Ovary (tissue), 9 donors: Measurements from ENCODE around the gene SZRD1. TPM values are rescaled to one million over a fixed set of nuclear protein-coding genes. Genes with fewer than 3 reads are reported as not detected.
A peak's percentile ranks its signal among the peaks of the same experiment; 100 is the strongest.
"Not testable (repeated sequence)": the region's sequence is repeated elsewhere in the genome, so short reads cannot be mapped to it uniquely, and the experiment has no call there.

Experiments used
- DNase-seq, 5 donors: peaks; one replicate each; pipeline ENCODE4 v3.0.0-alpha.2; 2019 to 2020
- H3K27ac ChIP-seq, 2 donors: fragments of 200-600 bp; one replicate each; pipeline versions ENCODE4 v1.5.1 to v1.8.0; 2019 to 2022
- H3K27me3 ChIP-seq: fragments of 200-600 bp; one replicate; pipeline ENCODE4 v1.8.0; 2022
- H3K36me3 ChIP-seq: fragments of 200-600 bp; sonication (generic); one replicate; pipeline ENCODE4 v1.5.1; 2019
- H3K4me1 ChIP-seq: one replicate; pipeline ENCODE4 v1.8.1; 2013; ENCODE audit warnings: mild to moderate bottlenecking, moderate library complexity; ENCODE audit not compliant: insufficient read depth
- H3K4me3 ChIP-seq: fragments of 200-600 bp; sonication (generic); one replicate; pipeline ENCODE4 v1.5.1; 2017
- H3K9me3 ChIP-seq, 2 donors: fragments of 200-600 bp in 1 of 2; sonication (generic) in 1 of 2; one replicate each; pipeline versions ENCODE4 v1.5.1 to v1.8.1; 2013 to 2019; ENCODE audit warnings: mild to moderate bottlenecking in 1 of 2, moderate library complexity in 1 of 2
- EP300 ChIP-seq: sonication (generic); formaldehyde crosslinking; IDR thresholded peaks from one replicate; pipeline ENCODE4 v1.6.1; 2017; ENCODE audit warnings: antibody characterized with exemption
- POLR2A ChIP-seq: fragments of 450-650 bp; IDR thresholded peaks from one replicate; pipeline ENCODE4 v1.6.1; 2017; ENCODE audit warnings: antibody characterized with exemption, mild to moderate bottlenecking, moderate library complexity
- WGBS, 3 donors: extraction: QIAGEN DNeasy Blood & Tissue Kit in 1 of 3; methylation state at CpG; one replicate each; pipeline versions ENCODE4 v1.1.5 to v1.1.7; 2013 to 2017; 5-methylcytosine and 5-hydroxymethylcytosine counted together
- intact Hi-C, 4 donors: fragments of 100-400 bp; cut with DNase I; formaldehyde crosslinking; loops; one replicate each; pipeline versions ENCODE4 v1.11.0 to v1.15.1; 2022 to 2023
- polyA plus RNA-seq, 2 donors: library from polyadenylated mRNA; stranded (reverse); fragments of 200-250 nt in 1 of 2; fragments of 350-450 nt in 1 of 2; fragmentation: Illumina TruSeq in 1 of 2; extraction: RNeasy Lipid Tissue Mini Kit (QIAGEN cat#74804) in 1 of 2; gene quantifications; one replicate each; pipeline ENCODE4 v1.2.3, GENCODE V29; 2013 to 2014
- total RNA-seq, 7 donors: library from RNA; depleted of rRNA in 2 of 7; stranded (reverse); fragments of >200 nt in 2 of 7; fragmentation: NEBNext Ultra II Directional in 3 of 7; extraction: Animal tissue kit (Norgen Biotek cat#: 25700) in 3 of 7; gene quantifications; one replicate each; pipeline versions ENCODE4 v1.1.0 to v1.2.4, GENCODE V29; 2016 to 2023
- TF ChIP-seq, protein P1 (sequence below), 3 donors: fragments of 450-650 bp in 2 of 3; fragments of 200-600 bp in 1 of 3; IDR thresholded peaks; one replicate each; pipeline versions ENCODE4 v1.5.1 to v1.8.0; 2016 to 2022; ENCODE audit warnings: antibody characterized with exemption in 3 of 3, mild to moderate bottlenecking in 1 of 3
- donor health status: DM: no; HTN: no; CAD: no; lungs with moderate emphysema.
- donor health status: DM: no; HTN: no; CAD: no.
- donor health status: Bipolar disorder and iron deficiency.
- donor health status: DM: yes; HTN: yes; CAD: no.
- donor health status: DM: no; HTN: no; CAD: no.
- donor health status: DM: yes; HTN: yes; CAD: no.

SZRD1 gene
- total and polyA plus RNA-seq, 9 donors = 45.3 to 152 (median 120) TPM

DNA sequence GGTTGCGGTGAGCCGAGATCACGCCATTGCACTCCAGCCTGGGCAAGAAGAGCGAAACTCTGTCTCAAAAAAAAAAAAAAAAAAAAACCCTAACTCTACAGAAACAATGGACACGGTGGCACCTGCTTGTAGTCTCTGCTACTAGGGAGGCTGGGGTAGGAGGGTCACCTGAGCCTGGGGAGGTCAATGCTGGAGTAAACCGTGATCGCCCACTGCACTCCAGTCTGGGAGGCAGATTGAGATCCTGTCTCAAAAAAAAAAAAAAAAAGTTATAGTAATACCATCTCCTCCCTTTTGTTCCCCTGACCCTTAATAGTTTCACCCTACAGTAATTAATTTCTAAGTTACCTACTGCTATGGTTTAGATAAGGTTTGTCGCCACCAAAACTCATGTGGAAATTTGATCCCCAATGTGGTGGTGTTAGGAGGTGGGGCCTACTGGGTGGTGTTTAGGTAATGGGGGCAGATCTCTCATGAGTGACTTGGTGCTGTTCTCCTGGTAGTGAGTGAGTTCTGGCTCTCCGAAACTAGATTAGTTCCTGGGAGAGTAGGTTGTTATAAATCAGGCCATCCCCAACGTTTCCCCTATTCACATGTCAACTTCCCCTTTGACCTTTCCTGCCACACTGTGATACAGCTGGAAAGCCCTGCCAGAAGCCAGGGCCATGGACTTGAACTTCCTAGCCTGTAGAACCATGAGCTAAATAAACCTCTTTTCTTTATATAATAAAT, 24.5 kb upstream of the SZRD1 start:
- WGBS, 3 donors = 81 to 85% (median 84%) methylated on average over 8 to 10 of the region's 10 CpGs
- TF ChIP-seq EP300 = no peak
- TF ChIP-seq, protein P1, sequence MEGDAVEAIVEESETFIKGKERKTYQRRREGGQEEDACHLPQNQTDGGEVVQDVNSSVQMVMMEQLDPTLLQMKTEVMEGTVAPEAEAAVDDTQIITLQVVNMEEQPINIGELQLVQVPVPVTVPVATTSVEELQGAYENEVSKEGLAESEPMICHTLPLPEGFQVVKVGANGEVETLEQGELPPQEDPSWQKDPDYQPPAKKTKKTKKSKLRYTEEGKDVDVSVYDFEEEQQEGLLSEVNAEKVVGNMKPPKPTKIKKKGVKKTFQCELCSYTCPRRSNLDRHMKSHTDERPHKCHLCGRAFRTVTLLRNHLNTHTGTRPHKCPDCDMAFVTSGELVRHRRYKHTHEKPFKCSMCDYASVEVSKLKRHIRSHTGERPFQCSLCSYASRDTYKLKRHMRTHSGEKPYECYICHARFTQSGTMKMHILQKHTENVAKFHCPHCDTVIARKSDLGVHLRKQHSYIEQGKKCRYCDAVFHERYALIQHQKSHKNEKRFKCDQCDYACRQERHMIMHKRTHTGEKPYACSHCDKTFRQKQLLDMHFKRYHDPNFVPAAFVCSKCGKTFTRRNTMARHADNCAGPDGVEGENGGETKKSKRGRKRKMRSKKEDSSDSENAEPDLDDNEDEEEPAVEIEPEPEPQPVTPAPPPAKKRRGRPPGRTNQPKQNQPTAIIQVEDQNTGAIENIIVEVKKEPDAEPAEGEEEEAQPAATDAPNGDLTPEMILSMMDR (IDR thresholded peaks at IDR 0.05) = no peak
- no peak for TF ChIP-seq POLR2A
- Histone ChIP-seq H3K27me3 (no peaks in the 10 kb centered on the region), H3K9me3 (no peaks in the 10 kb centered on the region), H3K27ac (no peak overlapping the region), H3K4me3 (no peak overlapping the region), H3K4me1 (no peaks in the 10 kb centered on the region), H3K36me3 (no peaks in the 10 kb centered on the region)
- intact Hi-C loops = no loop called here
- DNase-seq = no peak

DNA sequence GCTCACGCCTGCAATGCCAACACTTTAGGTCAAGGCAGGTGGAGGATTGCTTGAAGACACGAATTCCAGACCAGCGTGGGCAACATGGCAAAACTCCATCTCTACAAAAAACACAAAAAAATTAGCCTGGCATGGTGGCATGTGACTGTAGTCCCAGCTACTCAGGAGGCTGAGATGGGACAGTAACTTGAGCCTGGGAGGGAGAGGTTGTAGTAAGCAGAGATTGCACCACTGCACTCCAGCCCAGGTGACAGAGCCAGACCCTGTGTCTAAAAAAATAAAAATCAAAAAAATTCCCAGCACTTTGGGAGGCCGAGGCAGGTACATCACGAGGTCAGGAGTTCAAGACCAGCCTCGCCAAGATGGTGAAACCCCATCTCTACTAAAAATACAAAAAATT, 23.8 kb upstream of the SZRD1 start:
- WGBS, 3 donors = 94 to 96% (median 96%) methylated on average over 6 of the region's 6 CpGs
- H3K27ac ChIP-seq, H3K9me3 ChIP-seq, intact Hi-C loops, H3K36me3 ChIP-seq, H3K4me1 ChIP-seq, DNase-seq, H3K4me3 ChIP-seq, H3K27me3 ChIP-seq: not testable (repeated sequence)

DNA sequence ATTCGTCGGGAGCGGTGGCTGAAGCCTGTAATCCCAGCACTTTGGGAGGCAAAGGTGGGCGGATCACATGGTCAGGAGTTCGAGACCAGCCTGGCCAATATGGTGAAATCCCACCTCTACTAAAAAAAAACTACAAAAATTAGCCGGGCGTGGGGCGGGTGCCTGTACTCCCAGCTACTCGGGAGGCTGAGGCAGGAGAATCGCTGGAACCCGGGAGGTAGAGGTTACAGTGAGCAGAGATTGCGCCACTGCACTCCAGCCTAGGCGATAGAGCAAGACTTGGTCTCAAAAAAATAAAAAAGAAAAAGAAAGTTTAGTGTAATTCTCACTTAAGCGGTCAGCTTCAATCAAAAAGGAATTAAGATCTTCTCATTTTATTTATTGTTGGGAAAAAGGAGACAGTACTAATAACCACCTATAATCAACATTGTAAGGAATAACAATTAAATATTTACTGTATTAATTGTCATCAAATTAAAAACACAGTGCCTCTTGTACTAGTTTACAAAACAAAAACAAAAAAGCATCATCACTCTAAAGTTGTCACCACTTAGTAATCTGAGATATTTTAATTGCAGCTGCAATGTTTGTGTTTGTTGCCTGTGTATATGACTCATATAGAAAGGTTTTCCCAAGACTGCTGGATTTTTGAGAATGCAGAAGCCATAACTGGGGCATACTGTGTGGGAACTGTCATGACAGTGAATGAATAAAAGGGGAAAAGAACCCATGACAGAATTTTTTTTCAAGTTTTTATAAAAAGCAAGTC, 18.4 kb upstream of the SZRD1 start:
- Histone ChIP-seq H3K4me1 (peaks cover 4% of the 10 kb centered on the region), H3K9me3 (no peaks in the 10 kb centered on the region), H3K27me3 (no peaks in the 10 kb centered on the region), H3K4me3 (no peak overlapping the region), H3K27ac (no peak overlapping the region), H3K36me3 (no peaks in the 10 kb centered on the region)
- 92 to 94% (median 94%) methylated on average over 14 of the region's 14 CpGs for WGBS, 3 donors
- TF ChIP-seq, protein P1 (IDR thresholded peaks at IDR 0.05) = no peak
- TF ChIP-seq EP300 (no peak), POLR2A (no peak)
- intact Hi-C loops = no loop called here
- peak in 1 of 5 donors; percentile 9 for DNase-seq

DNA sequence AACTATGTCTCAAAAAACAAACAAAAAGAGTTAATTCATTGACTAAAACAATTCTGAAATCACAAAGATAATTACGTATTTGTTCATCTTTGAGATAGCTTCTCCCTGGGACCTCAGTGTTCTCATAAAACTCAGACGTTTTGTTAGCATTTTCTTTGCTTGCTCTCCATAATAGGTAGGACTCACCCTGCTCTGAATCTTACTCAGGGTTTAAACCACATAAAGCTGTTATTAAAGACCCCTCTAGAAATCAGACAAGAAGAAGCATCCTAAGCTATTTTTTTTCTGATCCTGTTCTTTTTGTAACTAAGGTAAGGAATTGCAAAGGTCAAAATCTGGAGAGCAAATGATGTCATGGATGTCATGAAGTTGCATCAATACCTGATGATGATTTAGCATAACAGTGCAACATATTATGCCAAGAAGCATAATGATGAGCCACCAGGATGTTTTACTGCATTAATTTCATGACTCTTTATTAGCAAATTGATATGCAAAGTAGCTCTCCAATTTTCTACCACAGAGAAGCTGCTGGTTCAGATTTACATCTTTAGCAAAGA, 17.1 kb upstream of the SZRD1 start:
- Histone ChIP-seq H3K36me3 (no peaks in the 10 kb centered on the region), H3K4me1 (peaks cover 4% of the 10 kb centered on the region), H3K9me3 (no peaks in the 10 kb centered on the region), H3K27me3 (no peaks in the 10 kb centered on the region), H3K4me3 (no peak overlapping the region), H3K27ac (no peak overlapping the region)
- no peak for DNase-seq
- intact Hi-C loops = loop anchor here in 3 of 4 donors (5.0 to 10.0 kb wide), 4 partner anchors 95 to 275 kb away; partner anchors contain the start of gene FAM131C (in 1 of the 3)
- WGBS, 3 donors = 30 to 33% (median 30%) methylated on average over 2 of the region's 2 CpGs
- TF ChIP-seq, protein P1 (IDR thresholded peaks at IDR 0.05) = no peak
- TF ChIP-seq POLR2A (no peak), EP300 (no peak)
